H4 (cell line): ENCODE measurements around the gene TMEM156. TPM values are rescaled to one million over a fixed set of nuclear protein-coding genes. Genes with fewer than 3 reads are reported as not detected.
"Not testable (repeated sequence)": the region's sequence is repeated elsewhere in the genome, so short reads cannot be mapped to it uniquely, and the experiment has no call there.

Experiments
- DNase-seq: peaks from one replicate; pipeline ENCODE4 v3.0.0-alpha.2; 2015; ENCODE audit warnings: low spot score
- total RNA-seq: library from RNA; depleted of rRNA; stranded (reverse); fragments of >200 nt; shearing (Covaris generic); gene quantifications from 2 replicates; pipeline ENCODE4 v1.2.3, GENCODE V29; 2014

Gene TMEM156
- total RNA-seq, 1 experiment from 2014 or later = 1.3 TPM

DNA sequence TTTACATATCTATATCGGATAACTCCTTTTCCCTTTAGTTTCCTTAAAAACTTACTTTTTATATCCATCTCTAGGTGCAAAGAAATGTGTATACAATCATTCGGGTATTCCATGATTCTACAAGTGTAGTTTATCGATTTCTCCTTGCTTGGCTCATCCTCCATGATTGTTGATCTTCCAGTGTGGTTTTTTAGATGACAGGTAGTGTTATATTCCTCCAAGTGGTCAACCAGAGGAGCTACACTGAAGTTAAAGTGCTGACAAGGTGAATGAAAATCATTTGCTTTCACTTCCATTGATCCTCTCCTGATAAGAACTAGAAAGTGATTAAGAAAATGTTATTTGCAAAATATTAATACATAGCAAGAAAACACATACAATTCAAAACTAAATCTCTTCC lies 38.5 kb downstream of the TMEM156 start:
- DNase-seq = no peak

DNA sequence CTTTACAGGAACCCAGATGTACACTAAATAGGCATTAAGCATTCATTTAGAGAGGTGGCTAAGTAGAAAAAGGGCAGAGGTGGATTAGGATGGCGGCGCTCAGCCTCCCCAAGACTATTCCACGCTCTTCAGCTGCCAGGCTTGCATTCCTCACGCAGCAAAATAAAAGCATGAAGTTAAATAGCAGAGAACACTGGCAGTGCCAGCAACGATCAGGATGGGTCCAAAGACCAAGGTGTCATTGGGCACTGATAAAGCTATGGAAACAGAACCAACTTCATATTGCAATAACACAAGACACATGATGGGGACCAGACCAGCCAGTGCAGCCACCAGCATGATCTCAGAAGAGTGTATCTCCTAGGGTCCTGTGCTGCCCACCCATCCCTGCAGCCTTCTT lies 42.0 kb downstream of the TMEM156 start:
- no peak for DNase-seq

DNA sequence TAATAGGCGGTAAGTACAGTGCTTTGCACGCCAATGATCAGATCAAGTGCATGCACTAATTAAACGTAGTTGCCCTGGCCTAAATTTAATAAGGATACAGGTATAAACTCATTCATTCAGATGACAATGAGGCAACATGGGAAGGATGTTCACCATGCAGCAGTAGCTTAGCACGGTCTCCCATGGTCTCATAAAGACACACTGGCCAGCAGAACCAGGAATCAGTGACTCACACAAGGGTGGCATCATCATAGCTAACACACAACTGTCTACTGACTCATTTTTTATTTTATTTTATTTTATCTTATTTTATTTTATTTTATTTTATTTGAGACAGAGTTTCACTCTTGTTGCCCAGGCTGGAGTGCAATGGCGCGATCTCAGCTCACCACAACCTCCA lies 42.7 kb downstream of the TMEM156 start:
- no peak for DNase-seq

DNA sequence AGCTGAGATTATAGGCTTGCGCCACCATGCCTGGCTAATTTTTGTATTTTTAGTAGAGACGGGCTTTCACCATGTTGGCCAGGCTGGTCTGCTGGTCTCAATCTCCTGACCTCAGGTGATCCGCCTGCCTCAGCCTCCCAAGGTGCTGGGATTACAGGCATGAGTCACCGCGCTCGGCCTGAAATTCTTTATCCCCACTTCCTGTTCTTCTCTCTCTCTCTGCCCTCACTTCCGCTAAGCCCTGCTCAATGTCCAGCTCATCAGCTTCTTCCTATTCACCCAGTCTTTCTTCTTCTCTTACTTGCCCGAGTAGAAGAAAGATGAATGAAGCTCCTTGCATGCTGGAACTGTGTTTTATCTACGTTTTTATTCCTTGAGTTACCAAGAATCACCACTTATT lies 43.9 kb downstream of the TMEM156 start:
- peak; percentile 43 for DNase-seq

DNA sequence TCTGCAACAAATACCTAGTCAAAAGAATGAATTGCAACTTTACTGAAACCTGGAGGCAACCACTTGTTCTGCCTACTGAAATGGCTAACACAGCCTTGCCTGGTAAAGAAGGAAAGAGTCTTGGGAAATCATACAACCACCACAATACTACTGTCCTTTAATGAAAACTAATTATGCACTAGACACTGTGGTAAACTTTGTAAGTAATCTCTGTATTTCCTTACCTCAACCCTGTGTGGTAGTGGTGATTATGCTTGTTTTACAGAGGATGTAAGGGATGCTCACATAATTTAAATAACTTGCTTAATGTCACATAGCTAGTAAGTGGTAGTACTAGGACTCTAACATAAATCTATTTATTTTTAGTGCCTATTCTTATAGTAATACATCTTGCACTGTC lies 44.7 kb downstream of the TMEM156 start:
- no peak for DNase-seq

DNA sequence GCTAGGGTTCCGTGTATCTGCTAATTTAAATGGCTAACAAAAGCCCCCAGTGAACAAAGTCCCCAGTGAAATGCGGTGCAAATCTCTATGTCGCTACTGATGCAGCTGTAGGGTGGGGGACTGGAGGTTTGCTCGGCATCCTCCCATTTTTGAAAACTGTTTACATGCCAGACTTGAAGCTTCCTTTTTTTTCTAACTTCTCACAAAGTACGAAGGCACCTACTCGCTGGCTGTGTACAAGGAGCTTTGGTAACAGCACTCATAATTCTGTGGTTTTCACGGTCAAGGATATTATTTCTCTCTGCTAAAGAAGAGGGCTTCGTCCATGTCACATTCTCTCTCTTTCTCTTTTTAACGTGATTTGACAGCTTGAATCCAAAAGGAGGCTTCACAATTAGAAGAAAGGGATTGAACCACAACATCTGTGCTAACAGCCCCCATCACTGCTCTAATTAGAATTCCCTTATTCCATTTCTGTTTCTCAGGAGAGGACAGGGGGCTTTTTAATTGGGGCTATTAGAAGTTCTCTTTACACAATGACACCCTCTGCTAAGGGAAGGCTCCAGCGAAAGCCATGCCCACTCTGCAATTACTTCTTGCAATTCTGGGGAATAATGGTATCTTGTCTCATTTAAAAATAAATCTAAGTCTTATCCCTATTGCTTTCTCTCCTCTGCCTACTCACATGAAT lies 46.7 kb downstream of the TMEM156 start:
- no peak for DNase-seq

DNA sequence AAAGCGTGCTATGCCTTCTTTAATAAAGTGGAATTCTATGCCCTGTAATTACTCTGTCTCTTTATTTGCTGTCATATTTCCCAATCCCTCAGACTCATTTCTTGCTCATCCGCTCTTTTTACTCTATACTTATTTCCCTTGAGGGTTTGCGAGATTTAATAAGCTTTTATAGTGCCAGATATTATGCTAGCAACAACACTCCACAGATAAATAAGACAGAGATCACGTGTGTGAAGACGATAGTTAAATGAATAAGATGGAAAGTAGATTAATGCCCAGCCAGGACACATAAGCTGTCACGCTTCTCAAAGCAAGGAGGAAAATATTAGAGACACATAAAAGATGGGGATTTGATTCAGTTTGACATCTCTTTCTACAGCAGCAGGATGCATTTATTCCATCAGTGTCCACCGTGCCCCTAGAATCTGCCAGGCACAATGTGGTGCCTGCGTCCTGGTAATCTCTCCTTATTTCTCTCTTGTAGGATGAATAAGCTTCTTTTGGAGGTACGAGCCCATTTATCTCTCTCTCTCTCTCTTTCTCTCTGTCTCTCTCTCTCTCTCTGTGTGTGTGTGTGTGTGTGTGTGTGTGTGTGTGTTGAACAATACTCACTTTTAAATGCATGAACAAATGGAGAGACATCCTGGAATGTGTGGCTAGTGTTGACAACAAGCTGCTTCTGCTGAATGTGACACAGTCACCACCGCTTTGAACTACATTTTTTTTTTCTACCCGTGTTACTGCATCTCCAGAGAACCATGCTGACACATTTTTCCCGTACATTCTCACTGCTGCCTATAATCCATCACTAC lies 48.2 kb downstream of the TMEM156 start:
- DNase-seq = no peak

DNA sequence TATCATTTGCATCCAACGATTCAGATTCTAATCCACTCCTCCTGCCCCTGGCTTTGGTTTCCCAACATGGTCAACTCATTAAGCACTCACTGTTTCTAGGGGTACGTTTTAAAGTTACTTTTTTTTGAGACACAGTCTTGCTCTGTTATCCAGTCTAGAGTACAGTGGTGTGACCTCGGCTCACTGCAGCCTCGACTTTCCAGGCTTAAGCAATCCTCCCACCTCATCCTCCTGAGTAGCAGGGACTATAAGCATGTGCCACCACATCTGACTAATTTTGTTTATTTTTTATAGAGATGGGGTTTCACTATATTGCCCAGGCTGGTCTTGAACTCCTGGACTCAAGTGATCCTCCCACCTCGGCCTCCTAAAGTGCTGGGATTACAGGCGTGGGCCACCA lies 48.9 kb downstream of the TMEM156 start:
- no peak for DNase-seq

DNA sequence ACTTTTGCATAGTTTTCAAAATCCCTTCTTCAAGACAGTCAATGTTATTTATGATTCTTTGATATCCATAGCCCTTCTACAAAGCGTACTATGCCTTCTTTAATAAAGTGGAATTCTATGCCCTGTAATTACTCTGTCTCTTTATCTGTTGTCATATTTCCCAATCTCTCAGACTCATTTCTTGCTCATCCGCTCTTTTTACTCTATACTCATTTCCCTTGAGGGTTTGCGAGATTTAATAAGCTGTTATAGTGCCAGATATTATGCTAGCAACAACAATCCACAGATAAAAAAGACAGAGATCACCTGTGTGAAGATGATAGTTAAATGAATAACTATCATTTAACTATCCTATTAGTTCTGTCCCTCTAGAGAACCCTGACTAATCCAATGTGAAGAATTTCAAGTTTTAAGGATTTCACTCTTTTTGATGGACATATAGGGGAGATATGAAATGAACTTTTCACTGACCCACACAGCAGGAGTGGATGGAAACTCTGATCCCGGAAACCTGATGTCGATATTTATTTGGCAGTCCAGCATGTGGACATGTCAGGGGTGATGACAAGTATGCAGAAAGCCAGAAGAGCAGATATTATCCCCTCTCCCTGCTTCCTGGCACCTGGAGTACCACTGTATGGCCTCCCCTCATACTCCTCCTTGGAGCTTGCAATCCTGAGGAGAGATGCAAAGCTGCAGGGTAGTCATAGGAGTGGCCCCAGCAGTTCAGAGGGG lies 49.7 kb downstream of the TMEM156 start:
- no peak for DNase-seq

DNA sequence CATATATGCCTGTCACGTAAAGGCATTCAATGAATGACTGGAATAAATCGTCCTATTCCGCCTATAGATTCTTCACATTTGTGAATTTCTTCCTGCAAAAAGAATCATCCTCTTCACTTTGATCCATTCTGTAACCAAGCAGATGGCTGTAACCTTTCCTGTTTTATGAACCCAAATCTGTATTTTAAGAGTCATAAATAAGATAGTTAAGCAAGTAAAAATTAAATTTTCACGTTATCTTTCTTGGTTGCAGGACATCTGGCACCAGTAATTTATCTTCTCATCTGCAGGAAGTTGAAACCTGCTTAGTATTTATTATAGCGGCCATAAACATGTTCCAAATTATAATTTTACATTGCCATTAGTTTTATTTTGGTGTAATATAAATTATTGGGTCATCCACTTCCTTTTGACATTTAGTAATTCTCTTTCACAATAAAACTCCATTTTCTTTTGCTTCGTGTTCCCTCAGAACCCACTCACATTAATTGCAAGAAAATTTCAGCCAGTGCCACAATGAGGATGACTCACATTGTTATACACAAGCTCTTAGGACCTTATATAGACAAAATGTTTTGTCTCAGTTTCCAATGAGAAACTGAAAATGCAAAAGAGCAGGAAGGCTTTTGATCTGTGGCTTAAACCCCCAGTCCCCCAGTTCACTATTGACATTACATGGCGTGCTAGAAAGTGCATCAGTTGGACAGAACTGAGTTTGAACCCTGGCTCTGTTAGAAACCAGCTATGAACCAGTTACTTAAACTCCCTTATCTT lies 51.1 kb downstream of the TMEM156 start:
- DNase-seq = peak; percentile 82

DNA sequence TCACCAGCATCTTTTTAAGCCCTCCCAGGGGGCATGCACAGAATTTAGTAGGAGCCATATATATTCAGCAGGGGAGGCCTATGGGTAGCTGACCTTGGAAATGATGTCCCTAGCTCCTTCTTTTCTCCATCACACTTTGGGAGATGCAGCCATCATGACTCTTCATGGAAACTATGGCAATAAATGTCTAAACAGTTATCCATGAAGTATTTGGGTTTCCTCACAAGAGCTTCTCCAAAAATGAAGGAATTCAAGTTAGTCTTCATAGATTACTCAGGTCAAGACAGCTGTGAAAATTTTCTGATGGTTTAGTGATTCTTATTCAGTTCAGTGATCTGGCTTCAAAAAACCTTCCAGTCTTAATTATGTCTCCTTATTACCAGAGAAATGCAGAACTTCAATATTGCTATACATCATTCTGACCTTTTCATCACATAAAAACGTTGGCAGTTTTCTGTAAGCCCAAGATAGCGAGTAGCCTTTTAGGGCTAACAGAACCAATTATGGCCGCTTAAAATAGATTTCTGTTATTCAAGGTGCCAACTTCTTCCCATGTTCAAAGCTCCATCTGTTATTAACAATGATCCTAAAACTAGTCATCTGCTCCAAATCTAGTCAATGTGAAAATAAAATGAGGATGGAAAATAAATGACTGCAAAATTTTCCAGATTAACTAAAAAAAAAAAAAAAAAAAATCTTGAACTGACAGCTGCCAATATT lies 52.5 kb downstream of the TMEM156 start:
- no peak for DNase-seq

DNA sequence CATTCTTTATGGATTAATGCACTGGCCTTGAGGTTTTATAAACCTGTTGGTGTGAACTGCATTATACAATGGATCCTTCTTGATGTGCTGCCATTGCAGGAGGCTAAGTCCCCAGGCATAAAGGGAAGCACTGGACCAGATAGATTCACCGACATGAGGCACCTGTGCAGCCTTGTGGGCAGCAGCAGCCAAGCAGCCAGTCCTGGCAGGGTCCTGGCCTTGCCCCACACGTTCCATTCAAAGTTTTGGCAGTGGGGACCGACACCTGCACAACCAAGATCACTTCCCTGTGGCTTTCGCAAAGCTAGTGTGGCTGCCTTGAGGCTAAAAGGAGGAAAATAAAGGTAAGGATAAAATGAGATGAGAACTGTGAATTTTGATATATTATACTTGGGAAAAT lies 53.1 kb downstream of the TMEM156 start:
- no peak for DNase-seq

DNA sequence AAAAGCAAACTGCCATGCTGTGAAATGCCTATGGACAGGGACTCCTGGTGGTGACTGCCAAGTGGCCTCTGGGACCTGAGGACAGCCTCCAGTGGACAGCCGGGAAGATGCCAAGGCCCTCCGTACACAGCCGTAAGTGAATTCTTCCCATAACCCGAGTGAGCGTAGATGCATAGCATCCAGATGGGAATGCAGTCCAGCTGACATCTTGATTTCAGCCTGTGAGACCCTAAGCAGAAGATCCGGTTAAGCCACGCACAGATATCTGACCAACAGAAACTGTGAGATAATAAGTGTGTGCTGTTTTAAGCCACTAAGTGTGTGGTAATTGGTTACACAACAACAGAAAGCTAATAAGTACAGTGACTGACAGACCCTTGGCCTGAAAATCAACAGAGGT lies 55.9 kb downstream of the TMEM156 start:
- no peak for DNase-seq

DNA sequence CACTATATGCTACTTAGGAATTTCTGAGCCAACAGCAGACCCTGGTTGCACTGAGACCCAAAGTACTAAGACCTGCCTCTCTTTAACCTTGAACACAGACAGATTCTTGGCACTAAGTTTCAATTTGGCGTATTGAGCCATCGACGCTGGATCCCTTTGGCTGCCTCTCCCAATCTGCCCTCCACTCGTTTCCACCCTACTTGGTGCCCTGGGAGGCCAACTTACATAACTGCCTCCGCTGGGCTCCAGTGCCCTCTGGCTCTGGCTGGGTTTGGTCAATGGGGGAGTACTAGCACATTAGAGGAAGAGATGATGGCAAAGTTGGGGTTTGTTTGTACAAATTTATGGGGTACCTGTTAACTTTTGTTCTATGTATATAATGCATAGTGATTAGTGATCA lies 63.5 kb downstream of the TMEM156 start:
- DNase-seq = no peak

DNA sequence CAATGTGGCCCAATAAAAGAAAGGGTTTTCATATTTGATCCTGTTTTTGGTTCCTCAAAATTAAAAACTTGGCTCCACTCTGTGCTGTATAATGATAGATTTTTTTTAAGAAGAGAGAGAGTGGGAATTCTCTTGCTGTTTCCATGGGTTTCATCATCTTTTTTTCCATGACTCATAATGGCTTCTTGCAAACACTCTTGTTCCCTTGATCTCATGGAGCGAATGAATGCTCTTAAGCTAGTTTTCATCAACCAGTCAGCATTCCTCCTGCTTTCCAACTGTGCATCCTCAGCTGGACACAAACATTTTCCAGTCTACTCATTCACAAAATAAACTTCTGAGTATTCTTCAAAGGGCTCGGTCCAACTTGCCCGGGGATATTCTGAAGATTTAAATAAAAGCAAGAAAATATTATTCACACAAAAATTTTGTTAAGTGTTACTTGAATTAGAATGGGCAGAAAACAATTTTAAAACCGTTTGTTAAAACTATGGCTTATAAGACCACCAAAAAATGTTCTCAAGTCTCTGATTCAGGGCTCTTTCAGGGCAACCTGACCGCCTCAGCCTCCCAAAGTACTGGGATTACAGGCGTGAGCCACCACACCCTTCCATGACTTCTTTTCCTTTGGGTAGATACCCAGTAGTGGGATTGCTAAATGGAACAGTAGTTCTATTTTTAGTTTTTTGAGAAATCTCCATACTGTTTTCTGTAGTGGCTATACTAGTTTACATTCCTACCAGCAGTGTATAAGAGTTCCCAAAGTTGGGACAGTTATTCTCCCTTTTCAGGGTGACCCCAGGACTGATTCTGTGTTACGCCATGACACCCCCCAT lies 64.7 kb downstream of the TMEM156 start:
- peak; percentile 93 for DNase-seq

DNA sequence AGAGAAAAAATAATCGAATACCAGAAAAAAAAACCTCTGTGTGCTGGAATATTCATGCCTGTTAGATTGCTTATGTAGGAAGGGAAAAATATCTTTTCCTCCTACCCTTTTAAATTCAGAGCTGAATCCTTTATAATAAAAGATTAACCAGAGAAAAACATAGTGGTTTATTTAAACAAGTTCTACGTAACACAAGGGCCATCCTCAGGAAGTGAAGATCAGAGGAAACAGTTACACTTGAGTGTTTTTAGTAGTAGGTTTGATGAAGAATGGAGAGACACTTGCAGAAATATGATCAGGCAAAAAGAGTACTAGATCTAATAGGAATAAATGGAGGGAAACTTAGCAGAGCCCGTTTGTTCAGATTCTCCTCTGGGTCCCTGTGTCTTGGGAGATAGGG lies 66.3 kb downstream of the TMEM156 start:
- no peak for DNase-seq

DNA sequence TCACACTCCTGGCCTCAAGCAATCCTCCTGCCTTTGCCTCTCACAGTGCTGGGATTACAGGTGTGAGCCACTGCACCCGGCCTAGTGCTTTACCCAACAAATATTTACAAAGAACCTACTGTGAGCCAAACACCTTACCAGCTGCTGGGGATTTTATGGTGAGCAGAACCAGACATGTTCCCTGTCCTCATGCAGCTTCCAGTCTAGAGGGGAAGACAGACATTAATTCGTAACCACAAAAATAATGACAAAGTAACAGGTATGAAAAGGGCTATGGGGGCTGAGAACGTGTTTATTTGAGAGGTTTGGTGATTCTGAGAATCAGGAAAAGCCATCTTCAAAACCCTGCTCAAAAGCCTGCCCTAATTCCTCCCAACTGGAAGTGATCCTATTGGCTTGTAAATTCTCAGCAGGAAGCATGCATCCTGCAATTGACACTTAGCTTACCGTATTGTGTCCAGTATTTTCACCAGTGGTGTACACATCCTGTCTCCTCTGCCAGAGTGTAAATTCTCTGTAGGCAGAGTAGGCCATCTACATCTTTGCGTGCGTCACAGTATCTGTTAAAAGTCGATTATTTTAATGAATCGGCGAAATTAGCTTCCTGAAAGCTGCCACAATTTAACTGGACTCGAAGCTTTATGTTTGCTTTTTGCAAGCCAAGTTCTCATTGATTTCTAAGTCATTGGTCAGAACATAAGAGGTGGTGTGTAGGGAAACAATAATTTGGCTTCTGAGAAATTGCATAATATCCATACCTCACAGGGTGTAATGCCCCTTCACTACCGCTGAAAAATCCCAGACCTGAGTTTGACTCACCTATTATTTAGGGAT lies 67.0 kb downstream of the TMEM156 start:
- DNase-seq = no peak

DNA sequence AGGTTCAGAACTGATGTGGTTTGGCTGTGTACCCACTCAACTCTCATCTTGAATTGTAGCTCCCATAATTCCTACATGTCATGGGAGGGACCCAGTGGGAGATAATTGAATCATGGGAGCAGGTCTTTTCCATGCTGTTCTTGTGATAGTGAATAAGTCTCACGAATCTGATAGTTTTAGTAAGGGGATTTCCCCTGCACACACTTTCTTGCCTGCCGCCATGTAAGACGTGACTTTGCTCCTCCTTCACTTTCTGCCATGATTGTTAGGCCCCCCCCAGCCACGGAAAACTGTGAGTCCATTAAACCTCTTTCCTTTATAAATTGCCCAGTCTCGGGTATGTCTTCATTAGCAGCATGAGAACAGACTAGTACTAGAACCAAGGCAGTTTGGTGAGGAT lies 73.0 kb downstream of the TMEM156 start:
- not testable (repeated sequence) for DNase-seq

DNA sequence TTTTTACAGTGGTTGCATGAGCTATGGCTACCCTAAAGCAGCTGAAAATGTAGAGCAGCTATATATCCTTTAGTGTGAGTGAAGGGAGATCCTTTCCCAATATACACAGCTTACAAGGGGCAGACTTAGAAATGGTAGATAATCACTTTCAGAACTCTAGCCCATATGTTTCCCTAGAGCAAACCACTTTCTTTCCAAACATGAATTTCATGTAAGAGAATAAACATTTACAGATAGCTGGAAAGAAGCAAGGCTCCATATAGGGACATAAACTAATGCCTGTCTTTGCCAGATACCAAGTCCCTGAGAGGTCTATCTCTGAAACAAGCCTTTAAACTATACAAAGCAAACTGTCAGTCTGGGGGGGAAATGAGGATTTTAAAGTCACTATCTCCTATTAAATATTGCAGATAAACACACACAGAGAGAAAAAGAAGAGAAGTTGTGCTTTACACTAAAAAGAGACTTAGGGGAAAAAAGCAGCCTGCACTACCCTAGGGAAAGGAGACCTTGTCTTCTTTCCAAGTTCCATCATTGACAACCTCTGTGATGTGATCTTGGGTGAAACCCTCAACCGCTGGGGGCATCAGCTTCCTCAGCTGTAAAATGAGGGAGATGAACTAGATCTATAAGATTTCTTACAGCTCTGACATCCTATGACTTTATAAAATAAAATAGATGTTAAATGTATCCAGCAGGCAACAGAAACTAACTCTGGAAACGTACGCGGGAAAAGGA lies 73.6 kb downstream of the TMEM156 start:
- no peak for DNase-seq
